IPS-18c (cell line): Measurements from ENCODE around the gene CALCR.

Experiments
- H3K4me3 ChIP-seq: 2 replicates; pipeline ENCODE4 v1.7.0; 2013; ENCODE audit warnings: low read depth, mild to moderate bottlenecking, low read length, moderate library complexity; ENCODE audit not compliant: insufficient read depth
- H3K9me3 ChIP-seq: one replicate; pipeline ENCODE4 v1.6.1; 2013; ENCODE audit warnings: mild to moderate bottlenecking, low read length, moderate library complexity; ENCODE audit not compliant: control insufficient read depth, insufficient read depth

CALCR gene

DNA sequence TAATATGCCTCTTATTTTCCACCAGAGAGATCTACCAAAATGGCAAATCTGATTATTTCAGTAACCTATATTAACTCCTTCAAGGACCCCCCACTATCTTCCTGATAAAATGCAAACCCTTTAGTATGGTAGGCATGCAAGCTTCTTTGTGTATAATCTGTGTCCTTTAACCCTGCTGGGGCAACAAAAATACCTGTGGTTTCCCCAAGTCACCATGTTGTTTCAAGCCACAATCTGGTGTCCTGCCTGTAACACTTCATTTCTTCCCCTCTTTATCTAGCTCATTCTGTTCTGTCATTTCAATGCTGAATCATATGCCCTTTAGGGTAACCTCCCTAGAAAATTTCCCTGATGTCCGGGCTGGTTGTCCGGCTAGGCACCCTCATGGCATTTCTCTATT lies 5.3 kb downstream of the CALCR start:
- no peaks in the 10 kb centered on the region for H3K9me3 ChIP-seq
- H3K4me3 ChIP-seq, result no peak overlapping the region

DNA sequence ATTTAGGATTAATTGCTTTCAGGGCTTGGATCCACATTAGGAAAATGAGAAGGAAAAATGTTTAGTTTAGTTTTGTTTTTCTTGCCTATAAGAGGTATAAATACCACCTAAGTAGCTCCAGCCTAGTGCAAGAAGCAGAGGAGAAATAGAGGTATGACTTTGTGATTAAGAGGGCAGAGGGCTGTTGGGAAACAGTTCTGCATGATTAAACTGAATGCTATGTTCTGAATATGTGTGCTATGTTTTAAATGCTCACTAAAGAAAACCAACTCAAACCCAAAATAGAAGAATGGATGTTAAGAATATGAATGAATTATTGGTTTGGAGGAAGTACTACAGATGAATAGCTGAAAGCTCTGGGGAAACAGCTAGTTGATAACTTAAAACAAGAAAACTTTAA lies 7.6 kb downstream of the CALCR start:
- Histone ChIP-seq H3K4me3 (no peak overlapping the region), H3K9me3 (no peaks in the 10 kb centered on the region)

DNA sequence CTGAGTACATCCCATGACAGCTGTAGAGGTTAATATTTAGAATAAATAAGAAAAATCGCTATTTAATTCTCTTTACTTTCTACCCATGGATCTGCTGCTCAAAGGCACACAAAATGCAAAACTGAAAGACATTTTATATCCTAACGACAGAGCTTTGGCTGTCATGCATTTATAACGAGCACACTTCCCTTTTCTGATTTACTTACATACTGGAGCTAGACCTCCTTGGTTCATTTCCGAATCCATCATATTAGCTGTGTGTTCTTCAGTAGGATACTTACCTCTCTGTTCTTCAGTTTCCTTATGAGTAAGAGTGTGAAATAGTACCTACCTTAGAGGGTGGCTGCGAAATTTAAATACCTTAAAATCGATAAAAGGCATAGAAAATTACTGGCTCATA lies 10.9 kb downstream of the CALCR start:
- Histone ChIP-seq H3K9me3 (no peaks in the 10 kb centered on the region), H3K4me3 (no peak overlapping the region)

DNA sequence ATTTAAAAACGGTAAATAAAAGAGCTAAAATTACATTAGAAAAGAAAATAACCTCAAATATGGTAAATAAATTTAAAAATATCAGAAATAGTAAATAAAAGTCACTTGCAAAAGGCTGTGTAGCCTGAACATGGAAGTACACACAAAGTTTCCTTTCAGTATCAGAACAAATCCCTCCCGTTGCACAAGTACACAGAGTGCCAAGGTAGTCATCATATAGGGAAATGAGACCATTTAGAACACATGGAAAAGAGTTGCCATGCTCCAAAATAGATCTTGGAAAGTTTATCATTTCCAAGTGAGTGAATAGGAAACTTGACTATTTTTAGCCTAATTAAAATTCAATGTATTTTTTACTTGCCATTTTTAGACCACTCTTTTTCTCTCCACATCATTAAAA lies 11.6 kb downstream of the CALCR start:
- no peaks in the 10 kb centered on the region for H3K9me3 ChIP-seq
- no peak overlapping the region for H3K4me3 ChIP-seq

DNA sequence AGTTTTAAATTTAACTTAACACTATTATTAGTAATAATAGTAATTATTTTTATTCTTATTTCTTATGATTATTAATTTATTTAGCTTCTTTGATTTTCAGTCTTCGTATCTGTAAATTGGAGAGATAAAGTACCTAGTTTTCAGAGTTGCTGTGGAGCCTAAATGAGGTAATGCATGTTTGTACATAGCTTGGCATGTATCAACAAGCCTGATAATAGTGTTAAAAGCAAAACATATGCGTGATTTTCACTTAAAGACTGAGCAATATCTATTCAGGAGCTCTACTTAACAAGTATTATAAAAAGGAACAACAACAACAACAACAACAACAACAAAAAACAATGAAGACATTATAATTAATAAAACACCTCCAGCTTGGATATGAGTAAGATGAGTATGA lies 12.4 kb downstream of the CALCR start:
- H3K4me3 ChIP-seq, result no peak overlapping the region
- no peaks in the 10 kb centered on the region for H3K9me3 ChIP-seq

DNA sequence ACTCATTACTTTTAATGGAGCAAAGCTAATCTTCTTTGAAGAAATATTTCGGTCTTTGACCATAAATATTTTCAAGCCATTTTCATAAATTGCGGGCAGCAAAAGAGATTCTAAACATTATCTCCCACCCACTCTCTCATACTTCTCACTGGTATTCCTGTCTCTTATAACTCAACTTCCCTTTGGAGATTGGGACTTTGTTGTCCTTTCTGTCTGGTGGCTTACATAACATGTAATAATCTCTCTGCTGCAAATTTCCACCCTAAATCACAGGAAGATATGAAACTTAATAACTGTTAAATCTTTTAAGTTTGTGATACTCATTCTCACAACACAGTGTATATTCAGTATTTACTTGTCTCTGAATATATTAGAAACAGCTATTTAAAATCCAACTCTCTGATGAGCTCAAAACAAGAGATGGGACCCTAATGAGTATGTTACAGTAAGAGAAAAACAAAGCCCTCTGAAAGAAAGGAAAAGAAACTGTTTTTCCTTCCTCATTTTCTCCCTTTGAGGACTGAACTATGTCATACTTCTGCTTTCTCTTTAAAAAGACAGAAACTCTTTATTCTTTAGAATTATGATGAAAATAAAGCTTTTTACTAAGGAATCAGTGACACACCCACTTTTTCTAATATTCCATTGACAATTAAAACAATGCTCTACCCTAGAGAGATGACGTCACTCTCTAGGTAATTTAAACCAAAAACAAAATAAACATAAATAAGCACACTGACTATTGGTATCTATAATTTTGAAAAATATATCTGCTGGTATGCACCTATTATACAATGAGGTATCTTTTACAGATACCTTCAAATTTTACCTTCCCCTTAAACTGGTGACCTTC lies 14.7 kb downstream of the CALCR start:
- Histone ChIP-seq H3K9me3 (no peaks in the 10 kb centered on the region), H3K4me3 (no peak overlapping the region)

DNA sequence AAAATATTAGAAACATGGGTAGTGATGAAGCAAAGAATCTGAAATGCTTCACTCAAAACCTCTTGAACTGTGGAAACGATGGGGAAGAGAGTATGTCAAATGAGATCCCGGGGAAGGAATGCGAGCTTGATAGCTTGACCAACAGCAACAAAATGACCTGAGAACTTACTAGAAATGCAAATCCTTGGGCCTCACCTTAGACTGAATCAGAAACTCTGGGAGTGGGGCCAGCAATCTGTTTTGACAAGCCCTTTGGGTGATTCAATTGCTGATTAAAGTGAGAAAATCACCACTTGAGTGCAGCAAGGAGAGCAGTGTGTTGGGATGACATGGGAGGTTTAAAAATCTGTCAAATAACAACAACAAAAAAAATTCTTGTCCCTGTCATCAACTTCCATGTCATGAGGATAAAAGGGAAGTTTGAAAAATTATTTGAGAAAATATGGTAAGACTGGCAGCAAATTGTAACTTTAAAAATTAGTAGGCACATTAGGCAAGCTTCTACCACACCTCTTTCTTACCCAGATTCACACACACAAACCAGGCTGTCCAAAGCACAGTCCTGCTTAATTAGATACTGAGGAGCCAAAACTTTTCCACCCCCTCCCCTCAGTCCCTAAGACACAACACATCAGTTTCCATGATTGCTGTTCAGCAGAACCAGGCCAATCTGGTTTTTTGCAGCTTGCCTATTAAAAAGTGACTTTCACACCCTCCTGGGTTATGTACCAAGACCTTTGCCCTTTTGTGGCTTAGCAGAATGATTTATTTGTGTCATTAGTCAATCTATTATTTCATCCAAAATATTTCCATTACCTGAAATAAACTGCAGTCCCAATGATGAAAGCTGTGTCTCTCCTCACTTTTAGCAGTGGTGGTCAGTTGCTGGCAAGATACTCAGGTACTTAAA lies 15.6 kb downstream of the CALCR start:
- no peaks in the 10 kb centered on the region for H3K9me3 ChIP-seq
- no peak overlapping the region for H3K4me3 ChIP-seq

DNA sequence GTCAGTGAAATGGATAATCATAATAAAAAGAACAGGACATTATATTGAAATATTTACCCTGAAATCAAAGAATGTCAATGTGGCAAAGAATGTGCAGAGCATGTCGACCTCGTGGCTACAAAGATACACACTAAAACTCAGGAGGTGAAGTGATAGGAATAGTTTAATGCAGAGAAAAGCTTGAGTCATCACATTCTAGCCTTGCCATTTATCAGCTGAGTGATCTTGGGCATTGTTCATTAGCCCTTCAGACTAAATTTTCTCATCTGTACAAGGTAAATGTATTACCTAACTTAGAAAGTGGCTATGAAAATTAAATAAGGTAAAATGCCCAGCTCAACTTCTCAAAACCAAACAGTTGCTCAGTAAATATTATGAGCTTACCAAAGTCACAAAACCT lies 22.6 kb downstream of the CALCR start:
- H3K9me3 ChIP-seq, result no peaks in the 10 kb centered on the region

DNA sequence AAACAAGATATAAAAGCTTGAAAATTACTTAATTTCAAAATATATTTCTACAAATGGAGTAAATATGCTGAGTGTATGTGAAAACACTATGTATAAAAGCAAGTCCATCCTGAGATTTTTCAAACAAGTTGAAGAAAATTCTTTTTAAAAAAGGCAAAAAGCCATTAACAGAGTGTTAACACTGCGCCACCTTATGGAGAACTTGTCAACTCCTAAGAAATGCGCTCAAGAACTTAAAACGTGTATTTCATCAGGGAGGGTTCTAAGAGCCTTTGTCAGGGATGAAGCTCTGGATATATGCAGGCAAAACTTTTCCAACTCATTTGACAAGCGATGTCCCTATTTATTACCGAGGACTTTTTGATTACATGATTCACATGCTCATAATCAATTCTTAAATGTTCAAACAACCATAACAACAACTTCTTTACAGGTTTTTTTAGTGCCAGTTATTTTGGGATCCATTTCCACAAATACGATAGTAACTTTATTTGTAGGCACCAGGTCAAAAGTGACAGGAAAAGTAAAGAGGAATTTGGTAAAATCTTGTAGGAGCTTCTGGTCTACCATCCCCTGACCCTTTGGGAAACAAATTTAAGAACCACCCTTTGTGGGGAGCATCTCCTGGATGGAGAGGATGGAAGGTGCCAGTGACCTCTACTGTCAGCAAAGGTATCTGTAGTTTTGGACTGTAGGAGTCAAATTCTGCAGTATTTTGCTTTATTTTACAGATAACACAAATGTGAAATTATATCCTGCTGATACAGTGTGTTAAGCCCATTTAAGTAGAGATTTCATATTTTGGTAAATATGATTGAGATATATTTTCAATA lies 23.2 kb downstream of the CALCR start:
- no peak overlapping the region for H3K4me3 ChIP-seq

More for the DNA sequence above, 22.6 kb downstream of the CALCR start:
- no peak overlapping the region for H3K4me3 ChIP-seq

DNA sequence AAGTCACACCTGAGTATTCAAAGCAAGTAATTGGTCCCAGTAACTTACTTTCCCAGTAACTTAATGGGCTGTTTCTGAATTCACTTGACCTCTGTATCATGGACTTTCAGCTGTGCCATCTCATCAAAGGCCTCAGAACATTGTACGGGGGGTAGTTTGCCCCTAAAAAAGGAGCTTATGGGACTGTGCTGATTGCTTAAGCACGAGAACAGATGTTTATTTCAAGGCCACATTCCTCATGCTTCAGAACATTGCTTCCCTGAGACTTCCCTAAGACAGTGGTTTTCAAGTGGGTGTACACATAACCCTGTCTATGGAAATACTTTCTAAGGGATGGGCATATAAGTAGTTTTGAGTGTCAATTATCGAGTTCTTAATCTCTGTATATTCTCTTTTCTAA lies 26.8 kb downstream of the CALCR start:
- no peak overlapping the region for H3K4me3 ChIP-seq
- H3K9me3 ChIP-seq, result no peaks in the 10 kb centered on the region

More for the DNA sequence above, 23.2 kb downstream of the CALCR start:
- no peaks in the 10 kb centered on the region for H3K9me3 ChIP-seq

DNA sequence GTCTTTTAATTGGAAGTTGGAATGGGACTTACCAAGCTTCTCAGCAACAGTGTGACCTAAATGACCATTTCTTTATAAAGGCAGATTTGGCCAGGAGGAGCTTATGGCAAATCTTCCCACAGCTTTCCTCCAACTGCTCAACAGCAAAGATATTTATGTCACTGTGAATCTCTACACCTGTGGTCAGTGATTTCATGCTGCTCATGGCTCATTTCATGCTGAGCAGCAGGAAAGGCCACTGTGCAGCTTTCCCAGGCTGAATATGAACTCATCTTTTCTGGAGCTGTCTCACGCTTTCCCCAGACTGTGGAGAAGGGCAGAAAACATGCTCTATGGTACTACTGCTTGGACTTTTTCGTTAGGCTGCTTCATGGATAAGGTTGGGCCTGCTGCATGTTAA lies 29.8 kb downstream of the CALCR start:
- no peak overlapping the region for H3K4me3 ChIP-seq

DNA sequence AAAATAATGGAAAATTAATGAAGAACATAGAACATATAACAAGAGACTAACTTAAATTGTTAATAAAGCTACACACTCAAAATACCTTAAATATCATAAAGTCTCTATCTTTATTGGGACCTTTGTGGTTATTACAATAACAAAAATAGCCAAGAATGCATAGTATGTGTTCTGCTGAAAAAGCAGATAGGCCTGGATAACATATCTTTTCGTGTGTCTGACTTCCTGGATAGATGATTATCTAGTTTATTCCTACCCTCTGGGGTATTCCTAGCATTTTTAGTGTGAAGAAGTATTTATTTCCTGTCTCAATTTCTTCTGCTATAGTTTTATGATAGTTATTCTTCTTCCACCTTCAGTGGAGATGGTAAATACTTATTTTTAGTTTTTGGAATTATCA lies 36.5 kb downstream of the CALCR start:
- no peak overlapping the region for H3K4me3 ChIP-seq
- H3K9me3 ChIP-seq, result no peaks in the 10 kb centered on the region

More for the DNA sequence above, 29.8 kb downstream of the CALCR start:
- H3K9me3 ChIP-seq, result no peaks in the 10 kb centered on the region

DNA sequence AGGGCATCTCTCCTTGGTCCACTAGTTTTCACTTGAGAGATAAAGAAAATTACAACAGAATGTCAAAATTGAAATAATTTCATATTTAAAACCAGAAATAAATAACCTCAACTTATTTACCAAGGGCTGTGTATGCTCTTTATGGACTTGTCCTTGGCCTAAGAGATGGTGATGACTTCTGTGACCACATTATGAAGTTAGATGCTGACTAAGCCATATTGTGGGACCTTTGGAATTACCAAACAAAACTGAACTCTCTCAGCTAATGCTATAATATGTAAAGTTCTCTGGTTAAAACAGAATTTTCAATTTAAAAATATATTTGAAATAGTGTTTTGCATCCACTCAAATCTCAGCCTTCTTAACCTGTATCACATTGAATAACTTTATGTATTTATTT lies 38.9 kb downstream of the CALCR start:
- Histone ChIP-seq H3K9me3 (no peaks in the 10 kb centered on the region), H3K4me3 (no peak overlapping the region)

DNA sequence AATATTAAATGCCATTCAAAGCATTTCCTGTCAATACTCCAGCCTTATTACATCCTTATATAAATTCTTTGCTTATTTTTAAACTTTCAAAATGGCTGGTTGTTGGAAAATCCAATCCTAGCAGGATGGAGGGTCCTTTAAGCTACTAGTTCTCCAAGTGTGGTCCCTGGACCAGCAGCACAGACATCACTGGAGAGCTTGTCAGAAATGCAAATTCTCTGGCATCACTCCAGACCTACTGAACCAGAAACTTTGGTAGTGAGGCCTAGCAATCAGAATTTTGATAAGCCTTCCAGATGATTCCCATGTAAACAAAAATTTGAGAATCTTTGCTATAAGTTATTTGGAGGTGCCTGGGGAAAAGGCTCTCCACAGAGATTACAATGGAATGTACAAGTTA lies 43.8 kb downstream of the CALCR start:
- Histone ChIP-seq H3K9me3 (no peaks in the 10 kb centered on the region), H3K4me3 (no peak overlapping the region)

DNA sequence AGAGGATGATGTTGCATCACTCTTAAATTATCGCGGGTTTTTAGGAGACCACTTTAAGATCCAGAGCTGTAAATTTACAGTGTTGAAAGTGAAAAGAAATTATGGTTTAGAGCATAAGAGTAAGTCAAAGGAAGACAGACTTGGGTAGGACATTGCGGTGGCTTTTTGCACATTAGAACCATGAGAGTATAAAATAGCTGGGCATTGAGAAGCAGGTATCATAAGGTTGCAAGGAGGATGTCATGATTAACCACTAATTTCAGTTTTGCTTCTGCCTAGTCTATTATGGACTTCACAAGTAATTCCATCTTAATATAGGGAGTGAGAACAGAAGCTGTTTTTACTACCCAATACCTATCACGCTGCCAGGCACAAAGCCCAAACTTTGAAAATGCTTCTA lies 57.7 kb downstream of the CALCR start:
- Histone ChIP-seq H3K4me3 (no peak overlapping the region), H3K9me3 (no peaks in the 10 kb centered on the region)

DNA sequence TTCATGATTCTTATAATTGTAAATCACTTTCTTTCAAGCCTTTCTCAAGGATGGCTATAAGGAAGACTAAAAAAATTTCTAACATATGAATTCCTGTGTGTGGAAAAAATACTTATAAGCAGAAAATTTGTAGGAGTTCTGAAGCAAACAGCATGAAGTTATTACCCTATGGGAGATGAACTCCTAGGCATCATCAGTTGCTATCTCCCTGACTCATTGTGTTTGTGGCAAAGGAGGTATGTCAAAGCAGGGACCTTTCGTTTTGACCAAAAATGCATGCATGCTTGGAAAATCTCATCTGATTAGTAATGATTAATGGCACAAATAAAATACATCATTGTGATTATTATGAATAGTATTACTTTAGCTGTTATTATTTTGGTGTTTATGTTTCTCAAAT lies 59.4 kb downstream of the CALCR start:
- Histone ChIP-seq H3K4me3 (no peak overlapping the region), H3K9me3 (no peaks in the 10 kb centered on the region)

DNA sequence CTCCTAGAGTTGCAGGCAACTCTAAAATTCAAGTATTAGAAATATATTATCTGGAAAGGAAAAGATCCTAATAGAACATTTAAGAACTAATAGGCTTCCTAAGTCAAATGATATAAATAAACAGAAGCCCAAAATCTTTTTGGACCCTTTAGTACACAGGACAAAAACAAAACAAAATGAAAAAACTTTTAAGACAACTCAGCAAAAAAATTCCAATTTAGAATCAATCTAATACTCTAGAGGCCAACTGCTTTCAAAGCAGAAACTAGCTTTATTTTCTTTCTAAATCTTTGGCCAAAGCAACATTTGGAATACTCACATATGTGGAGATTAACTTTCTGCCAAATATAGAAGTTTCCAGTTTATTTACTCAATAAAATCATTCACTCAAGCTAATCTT lies 65.2 kb downstream of the CALCR start:
- Histone ChIP-seq H3K4me3 (no peak overlapping the region), H3K9me3 (no peaks in the 10 kb centered on the region)
